Epithelial cell of alveolus of lung (primary cell): ENCODE measurements around the gene UTP14C. TPM values are rescaled to one million over a fixed set of nuclear protein-coding genes. Genes with fewer than 3 reads are reported as not detected.

Experiments
- total RNA-seq: library from RNA; depleted of rRNA; stranded (reverse); fragments of >200 nt; gene quantifications from 2 replicates; pipeline ENCODE4 v1.2.1, GENCODE V29; 2015

Gene UTP14C
- 9.1 and 14.5 TPM in 2 replicates for total RNA-seq

GRCh38 chr13:52024481-52024880 is at the start of gene UTP14C:
Gene UTP14C, plus strand, starts transcription at chr13:52024691. Its CDS starts 4,114 bp downstream, at chr13:52028805.

GRCh38 chr13:52010890-52011631 is 13.4 kb upstream of the UTP14C start, which contains the start of gene ATP7B:
Gene ATP7B, minus strand, starts transcription at chr13:52011450. Its CDS starts 113 bp downstream, at chr13:52011337.

GRCh38 chr13:52011632-52012511 is 12.6 kb upstream of the UTP14C start, which contains the start of gene ALG11:
Gene ALG11, plus strand, starts transcription at chr13:52012398. Its CDS starts 21 bp downstream, at chr13:52012419.

Other genes starting within 250 kb of the UTP14C start
- gene DHRS12, start 220.5 kb upstream of the UTP14C start, total RNA-seq = 1.8 and 5.8 TPM in 2 replicates
- gene TMEM272, start 179.5 kb upstream of the UTP14C start, total RNA-seq = not detected in 2 replicates
- gene CCDC70, start 162.7 kb upstream of the UTP14C start, total RNA-seq = not detected in 2 replicates
- 2.9 and 3.1 TPM in 2 replicates for gene ATP7B, start 13.2 kb upstream of the UTP14C start, total RNA-seq
- 9.4 and 32.0 TPM in 2 replicates for gene ALG11, start 12.3 kb upstream of the UTP14C start, total RNA-seq
- gene NEK5, start 104.4 kb downstream of the UTP14C start, total RNA-seq = not detected in 2 replicates
- gene NEK3, start 134.9 kb downstream of the UTP14C start, total RNA-seq = 6.1 and 8.5 TPM in 2 replicates